ENCODE data around the gene BARHL2. TPM values are rescaled to one million over a fixed set of nuclear protein-coding genes. Genes with fewer than 3 reads are reported as not detected.
A peak's percentile ranks its signal among the peaks of the same experiment; 100 is the strongest.

The BARHL2 gene
- total RNA-seq, 6 donors from 2014 or later: not detected

DNA sequence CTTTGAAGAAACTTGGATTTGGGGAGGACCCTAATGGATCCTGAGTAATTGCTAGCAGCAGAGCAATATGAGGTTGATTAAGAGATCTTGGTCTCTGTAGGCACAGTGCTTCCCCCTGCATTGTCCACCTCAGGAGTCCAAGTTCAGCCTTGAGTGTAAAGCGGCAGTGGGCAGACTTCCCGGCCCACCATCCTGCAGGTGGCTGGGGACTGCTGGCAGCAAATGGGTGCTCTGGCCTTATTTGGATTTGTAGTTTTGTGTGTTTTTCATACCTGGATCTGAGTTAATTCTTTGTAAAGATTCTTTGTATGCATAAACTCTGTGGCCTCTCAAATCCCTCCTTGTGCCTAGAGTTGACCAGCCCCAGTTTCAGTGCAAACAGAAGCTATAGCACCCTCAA, 7.6 kb downstream of the BARHL2 start:
- WGBS, 2 donors: 35 to 47% methylated on average over 2 of the region's 2 CpGs
- H3K9me3 ChIP-seq: no peaks in the 10 kb centered on the region
- ATAC-seq (ENCODE audit: low FRiP score in 2 of 2) (no peak), DNase-seq (no peak)
- peaks cover 13 to 40% (median 16%) of the 10 kb centered on the region in 4 donors for H3K4me1 ChIP-seq
- H3K27ac ChIP-seq: no peak overlapping the region
- no peaks in the 10 kb centered on the region for H3K36me3 ChIP-seq
- TF ChIP-seq EP300 (IDR thresholded peaks at IDR 0.05) (no peak), POLR2AphosphoS5 (IDR thresholded peaks at IDR 0.05) (no peak), POLR2A (IDR thresholded peaks at IDR 0.05) (no peak)
- TF ChIP-seq, protein P1, sequence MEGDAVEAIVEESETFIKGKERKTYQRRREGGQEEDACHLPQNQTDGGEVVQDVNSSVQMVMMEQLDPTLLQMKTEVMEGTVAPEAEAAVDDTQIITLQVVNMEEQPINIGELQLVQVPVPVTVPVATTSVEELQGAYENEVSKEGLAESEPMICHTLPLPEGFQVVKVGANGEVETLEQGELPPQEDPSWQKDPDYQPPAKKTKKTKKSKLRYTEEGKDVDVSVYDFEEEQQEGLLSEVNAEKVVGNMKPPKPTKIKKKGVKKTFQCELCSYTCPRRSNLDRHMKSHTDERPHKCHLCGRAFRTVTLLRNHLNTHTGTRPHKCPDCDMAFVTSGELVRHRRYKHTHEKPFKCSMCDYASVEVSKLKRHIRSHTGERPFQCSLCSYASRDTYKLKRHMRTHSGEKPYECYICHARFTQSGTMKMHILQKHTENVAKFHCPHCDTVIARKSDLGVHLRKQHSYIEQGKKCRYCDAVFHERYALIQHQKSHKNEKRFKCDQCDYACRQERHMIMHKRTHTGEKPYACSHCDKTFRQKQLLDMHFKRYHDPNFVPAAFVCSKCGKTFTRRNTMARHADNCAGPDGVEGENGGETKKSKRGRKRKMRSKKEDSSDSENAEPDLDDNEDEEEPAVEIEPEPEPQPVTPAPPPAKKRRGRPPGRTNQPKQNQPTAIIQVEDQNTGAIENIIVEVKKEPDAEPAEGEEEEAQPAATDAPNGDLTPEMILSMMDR (IDR thresholded peaks at IDR 0.05): no peak
- H3K4me3 ChIP-seq: no peak overlapping the region
- peaks cover 0 to 84% (median 36%) of the 10 kb centered on the region in 4 donors for H3K27me3 ChIP-seq

DNA sequence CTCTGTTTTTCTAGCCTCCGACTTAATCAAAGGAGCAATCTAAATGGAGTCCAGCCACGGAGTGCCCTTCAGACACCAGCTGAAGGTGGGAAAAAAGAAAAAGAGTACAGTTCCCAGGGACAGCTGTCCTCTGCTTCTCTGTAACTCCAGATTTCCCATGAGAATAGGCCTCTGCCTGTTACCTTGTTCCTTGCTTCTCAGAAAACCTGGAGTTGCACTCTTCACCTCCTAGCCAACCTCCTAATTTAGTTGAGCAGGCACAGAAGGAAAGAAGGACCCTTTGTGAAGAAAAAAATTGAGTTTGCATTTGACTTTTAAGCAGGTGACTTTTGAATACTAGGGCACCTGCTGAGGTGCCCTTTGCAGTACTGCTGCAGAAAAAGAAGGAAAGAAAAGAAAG, 8.3 kb downstream of the BARHL2 start:
- Histone ChIP-seq H3K27ac (no peak overlapping the region), H3K4me3 (no peak overlapping the region), H3K36me3 (no peaks in the 10 kb centered on the region), H3K27me3 (peaks cover 0 to 83% (median 31%) of the 10 kb centered on the region in 4 donors), H3K9me3 (no peaks in the 10 kb centered on the region), H3K4me1 (peaks cover 13 to 37% (median 16%) of the 10 kb centered on the region in 4 donors)
- ATAC-seq (ENCODE audit: low FRiP score in 2 of 2): no peak
- 10 to 11% methylated on average over 2 of the region's 2 CpGs for WGBS, 2 donors
- TF ChIP-seq POLR2AphosphoS5 (IDR thresholded peaks at IDR 0.05): no peak
- TF ChIP-seq, protein P1 (IDR thresholded peaks at IDR 0.05): no peak
- no peak for TF ChIP-seq EP300 (IDR thresholded peaks at IDR 0.05)
- no peak for DNase-seq

DNA sequence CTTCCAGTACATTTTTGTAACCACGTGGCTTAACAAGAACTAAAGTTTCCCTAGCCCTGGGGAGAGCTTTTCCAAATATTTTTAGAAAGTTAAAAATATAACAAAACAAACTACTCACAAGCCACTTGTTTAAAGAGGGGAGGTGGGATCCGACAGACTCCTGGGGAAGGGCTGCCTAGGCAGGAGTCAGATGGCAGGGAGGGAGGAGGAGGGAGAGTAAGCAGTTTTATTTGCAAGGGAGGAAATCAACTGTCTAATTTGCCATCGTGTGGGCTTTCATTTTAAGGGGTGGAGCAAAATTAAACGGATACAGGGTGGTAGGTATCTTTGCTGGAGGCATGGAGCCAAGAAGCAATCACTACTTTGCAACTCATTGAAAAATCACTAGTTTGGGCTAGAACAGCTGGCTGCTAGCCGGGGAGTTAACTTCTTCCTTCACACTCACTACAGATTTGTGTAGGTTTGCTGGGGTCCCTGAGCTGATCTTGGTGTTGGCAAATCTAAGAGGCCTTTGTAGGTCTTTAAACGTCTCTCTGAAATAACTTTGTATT, 8.8 kb downstream of the BARHL2 start:
- no peak for TF ChIP-seq EP300 (IDR thresholded peaks at IDR 0.05)
- Histone ChIP-seq H3K27me3 (peaks cover 0 to 78% (median 28%) of the 10 kb centered on the region in 4 donors), H3K36me3 (no peaks in the 10 kb centered on the region), H3K9me3 (no peaks in the 10 kb centered on the region), H3K27ac (no peak overlapping the region), H3K4me1 (peaks cover 10 to 32% (median 15%) of the 10 kb centered on the region in 4 donors), H3K4me3 (no peak overlapping the region)
- no peak for DNase-seq
- no peak for ATAC-seq (ENCODE audit: low FRiP score in 2 of 2)
- WGBS, 2 donors: 2 to 5% methylated on average over 6 of the region's 6 CpGs

DNA sequence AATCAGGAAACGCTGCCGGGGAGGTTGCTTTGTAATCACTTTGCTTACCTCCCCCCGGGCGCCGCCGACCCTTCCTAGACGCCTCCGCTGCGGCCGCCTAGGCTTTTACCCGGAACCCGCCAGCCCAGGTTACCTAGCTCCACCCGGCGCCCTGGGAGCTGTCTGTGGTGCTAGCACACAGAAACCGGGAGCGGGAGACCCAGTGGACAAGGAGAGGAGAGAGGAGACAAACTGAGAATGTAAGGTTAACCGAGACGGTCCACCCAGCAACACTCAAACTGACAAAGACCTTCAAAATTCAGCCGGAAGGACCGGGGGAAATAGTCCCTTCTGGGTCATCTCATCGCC, 9.8 kb downstream of the BARHL2 start:
- ATAC-seq (ENCODE audit: low FRiP score in 2 of 2) (peak; percentile 70 to 80), DNase-seq (peak; percentile 59 to 78)

DNA sequence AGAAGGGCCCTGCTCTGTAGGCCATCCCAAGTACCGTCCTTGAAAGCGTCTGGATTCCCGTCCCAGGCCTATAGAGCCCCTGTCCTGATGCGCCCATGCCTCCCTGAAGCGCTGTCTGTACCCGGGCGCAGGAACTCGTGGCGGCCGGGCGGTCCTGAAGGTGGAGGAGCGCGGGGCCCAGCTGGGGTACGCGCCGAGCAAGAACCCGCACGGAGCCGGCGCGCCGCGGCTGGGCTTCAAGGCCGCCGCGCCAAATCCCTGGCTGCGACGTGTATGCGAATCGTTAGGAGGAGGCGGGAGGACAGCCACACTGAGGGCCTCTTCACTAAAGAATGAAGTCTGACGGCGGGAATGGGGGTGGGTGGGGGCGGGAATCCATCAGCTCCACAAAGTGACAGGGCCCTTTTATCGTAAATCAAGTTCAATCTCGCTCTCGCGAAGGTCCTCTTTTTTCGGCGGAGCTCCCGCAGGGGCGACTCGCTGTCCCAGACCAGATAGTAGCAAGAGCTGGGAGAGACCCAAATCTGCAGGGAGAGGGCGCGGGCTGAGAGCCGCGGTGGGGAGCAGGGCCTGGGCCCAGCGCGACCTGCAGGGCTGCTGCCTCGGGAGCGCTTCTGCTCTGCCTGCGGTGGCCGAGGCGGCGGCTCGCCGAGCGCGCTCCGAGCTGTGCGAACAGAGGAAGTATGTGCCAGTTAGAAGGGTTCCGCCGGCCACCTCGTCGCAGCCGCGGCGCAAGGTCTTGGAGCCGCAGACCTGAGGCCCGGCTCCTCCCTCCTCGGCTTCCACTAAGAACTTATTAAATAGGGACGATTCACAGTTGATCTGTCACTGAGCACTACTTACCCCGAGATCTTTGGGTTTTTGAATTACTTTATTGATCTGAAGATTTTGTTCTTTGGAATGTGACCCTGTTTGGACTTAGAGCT, 10.4 kb downstream of the BARHL2 start:
- DNase-seq: peak in 1 of 2 donors; percentile 91

More for the DNA sequence above, 9.8 kb downstream of the BARHL2 start:
- Histone ChIP-seq H3K27me3 (peaks cover 0 to 70% (median 24%) of the 10 kb centered on the region in 4 donors), H3K4me1 (peaks cover 10 to 32% (median 15%) of the 10 kb centered on the region in 4 donors), H3K9me3 (no peaks in the 10 kb centered on the region), H3K4me3 (peak overlapping the region in 2 of 4 donors; percentile 27 to 34), H3K36me3 (no peaks in the 10 kb centered on the region), H3K27ac (no peak overlapping the region)
- TF ChIP-seq POLR2A (IDR thresholded peaks at IDR 0.05): no peak
- 0 to 3% methylated on average over 13 to 21 of the region's 21 CpGs for WGBS, 2 donors

More for the DNA sequence above, 10.4 kb downstream of the BARHL2 start:
- H3K27ac ChIP-seq: no peak overlapping the region
- H3K4me3 ChIP-seq: peak overlapping the region in 3 of 4 donors; percentile 21 to 34 (median 27)
- TF ChIP-seq POLR2AphosphoS5 (IDR thresholded peaks at IDR 0.05): no peak
- TF ChIP-seq, protein P1 (IDR thresholded peaks at IDR 0.05): no peak
- TF ChIP-seq POLR2A (IDR thresholded peaks at IDR 0.05): no peak
- no peak for TF ChIP-seq EP300 (IDR thresholded peaks at IDR 0.05)
- H3K27me3 ChIP-seq: peaks cover 0 to 65% (median 21%) of the 10 kb centered on the region in 4 donors
- no peaks in the 10 kb centered on the region for H3K9me3 ChIP-seq
- WGBS, 2 donors: 0 to 5% methylated on average over 1 to 73 of the region's 73 CpGs
- H3K4me1 ChIP-seq: peaks cover 10 to 25% (median 15%) of the 10 kb centered on the region in 4 donors
- peak; percentile 67 to 77 for ATAC-seq (ENCODE audit: low FRiP score in 2 of 2)
- no peaks in the 10 kb centered on the region for H3K36me3 ChIP-seq
